ENCODE results near the gene PEX10.
"Not testable (repeated sequence)": the region's sequence is repeated elsewhere in the genome, so short reads cannot be mapped to it uniquely, and the experiment has no call there.

Gene PEX10

GRCh38 chr1:2443277-2444137 lies 31.1 kb upstream of the PEX10 start:
- TF ChIP-seq, protein P1, sequence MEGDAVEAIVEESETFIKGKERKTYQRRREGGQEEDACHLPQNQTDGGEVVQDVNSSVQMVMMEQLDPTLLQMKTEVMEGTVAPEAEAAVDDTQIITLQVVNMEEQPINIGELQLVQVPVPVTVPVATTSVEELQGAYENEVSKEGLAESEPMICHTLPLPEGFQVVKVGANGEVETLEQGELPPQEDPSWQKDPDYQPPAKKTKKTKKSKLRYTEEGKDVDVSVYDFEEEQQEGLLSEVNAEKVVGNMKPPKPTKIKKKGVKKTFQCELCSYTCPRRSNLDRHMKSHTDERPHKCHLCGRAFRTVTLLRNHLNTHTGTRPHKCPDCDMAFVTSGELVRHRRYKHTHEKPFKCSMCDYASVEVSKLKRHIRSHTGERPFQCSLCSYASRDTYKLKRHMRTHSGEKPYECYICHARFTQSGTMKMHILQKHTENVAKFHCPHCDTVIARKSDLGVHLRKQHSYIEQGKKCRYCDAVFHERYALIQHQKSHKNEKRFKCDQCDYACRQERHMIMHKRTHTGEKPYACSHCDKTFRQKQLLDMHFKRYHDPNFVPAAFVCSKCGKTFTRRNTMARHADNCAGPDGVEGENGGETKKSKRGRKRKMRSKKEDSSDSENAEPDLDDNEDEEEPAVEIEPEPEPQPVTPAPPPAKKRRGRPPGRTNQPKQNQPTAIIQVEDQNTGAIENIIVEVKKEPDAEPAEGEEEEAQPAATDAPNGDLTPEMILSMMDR (IDR thresholded peaks at IDR 0.05), result no peak
- Histone ChIP-seq H3K27ac (no peak overlapping the region), H3K4me3 (no peak overlapping the region)
- no peak for DNase-seq (ENCODE audit: low spot score)

GRCh38 chr1:2442661-2443060 lies 30.3 kb upstream of the PEX10 start:
- TF ChIP-seq, protein P1 (IDR thresholded peaks at IDR 0.05), result no peak
- no peak for DNase-seq (ENCODE audit: low spot score)
- Histone ChIP-seq H3K4me3 (no peak overlapping the region), H3K27ac (no peak overlapping the region)

DNA sequence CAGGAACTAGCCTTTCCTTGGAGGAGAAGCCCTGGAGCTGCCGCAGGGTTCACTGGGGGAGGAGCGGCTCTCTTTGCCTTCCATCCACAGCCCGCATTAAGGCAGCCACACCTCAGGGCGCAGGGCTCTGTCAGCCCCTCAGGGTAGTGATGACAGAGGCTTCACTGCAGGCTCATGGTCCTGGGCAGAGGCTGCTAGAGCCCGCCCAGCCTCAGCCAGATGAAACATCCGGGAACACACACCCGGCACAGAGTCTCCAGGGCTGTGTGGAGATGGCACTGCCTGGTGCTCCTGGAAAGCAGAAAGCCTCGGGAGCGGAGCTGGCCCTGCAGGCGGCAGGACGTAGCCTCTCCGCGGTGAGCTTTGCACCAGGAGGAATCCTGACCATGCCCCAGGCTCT lies 29.4 kb upstream of the PEX10 start:
- Histone ChIP-seq H3K27ac (no peak overlapping the region), H3K4me3 (no peak overlapping the region)
- DNase-seq (ENCODE audit: low spot score), result no peak
- TF ChIP-seq, protein P1 (IDR thresholded peaks at IDR 0.05), result no peak

DNA sequence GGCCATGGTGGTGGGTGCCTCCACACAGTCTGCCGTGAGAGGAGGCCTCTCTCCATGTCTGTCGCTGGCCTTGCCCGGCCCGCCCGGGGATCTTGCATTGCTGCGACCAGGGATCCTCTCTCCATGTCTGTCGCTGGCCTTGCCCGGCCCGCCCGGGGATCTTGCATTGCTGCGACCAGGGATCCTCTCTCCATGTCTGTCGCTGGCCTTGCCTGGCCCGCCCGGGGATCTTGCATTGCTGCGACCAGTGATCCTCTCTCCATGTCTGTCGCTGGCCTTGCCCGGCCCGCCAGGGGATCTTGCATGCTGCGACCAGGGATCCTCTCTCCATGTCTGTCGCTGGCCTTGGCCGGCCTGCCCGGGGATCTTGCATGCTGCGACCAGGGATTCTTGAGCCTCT lies 28.0 kb upstream of the PEX10 start:
- not testable (repeated sequence) for DNase-seq (ENCODE audit: low spot score); H3K27ac ChIP-seq; H3K4me3 ChIP-seq

GRCh38 chr1:2439369-2439768 lies 27.0 kb upstream of the PEX10 start:
- TF ChIP-seq, protein P1 (IDR thresholded peaks at IDR 0.05), result no peak
- no peak overlapping the region for H3K4me3 ChIP-seq
- H3K27ac ChIP-seq, result no peak overlapping the region
- DNase-seq (ENCODE audit: low spot score), result no peak

GRCh38 chr1:2438641-2439040 lies 26.3 kb upstream of the PEX10 start:
- Histone ChIP-seq H3K4me3 (no peak overlapping the region), H3K27ac (no peak overlapping the region)
- no peak for DNase-seq (ENCODE audit: low spot score)
- TF ChIP-seq, protein P1 (IDR thresholded peaks at IDR 0.05), result no peak

- no peak for DNase-seq (ENCODE audit: low spot score)
- H3K4me3 ChIP-seq, result no peak overlapping the region
- TF ChIP-seq, protein P1 (IDR thresholded peaks at IDR 0.05), result no peak
- no peak overlapping the region for H3K27ac ChIP-seq
These were observed 25.7 kb upstream of the PEX10 start for GRCh38 chr1:2438038-2438437.

Measured in coronary artery (tissue), 2 donors.